ENCODE data around the gene EIF1. TPM values are rescaled to one million over a fixed set of nuclear protein-coding genes. Genes with fewer than 3 reads are reported as not detected.

The EIF1 gene
- total RNA-seq, 4 donors from 2014 or later, result 238 to 471 (median 430) TPM

DNA sequence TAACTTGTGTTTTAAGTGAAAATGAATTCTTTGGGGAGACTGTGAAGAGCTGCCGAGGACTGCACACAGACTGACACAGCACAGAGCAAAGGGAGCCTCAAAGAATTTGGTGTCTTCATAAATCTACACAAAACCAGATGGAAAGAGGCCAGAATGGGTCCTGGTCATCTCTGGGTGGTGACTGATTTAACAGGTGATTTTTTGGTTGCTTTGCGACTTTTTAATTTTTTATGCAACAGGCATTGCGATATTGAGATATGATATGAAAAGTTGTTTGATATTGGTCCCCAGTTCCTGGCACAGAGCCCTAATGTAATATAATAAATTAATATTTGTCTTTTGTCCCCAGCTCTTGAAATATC is 12.6 kb upstream of the EIF1 start:
- Histone ChIP-seq H3K27me3 (no peaks in the 10 kb centered on the region), H3K4me3 (no peak overlapping the region), H3K9me3 (no peaks in the 10 kb centered on the region), H3K4me1 (peaks cover 35% of the 10 kb centered on the region), H3K36me3 (no peaks in the 10 kb centered on the region), H3K27ac (no peak overlapping the region)
- WGBS, result 64% methylated on average over 3 of the region's 3 CpGs
- no peak for TF ChIP-seq POLR2AphosphoS5 (IDR thresholded peaks at IDR 0.05)
- TF ChIP-seq EP300 (IDR thresholded peaks at IDR 0.05), result no peak
- no peak for DNase-seq (ENCODE audit: low spot score in 2 of 2)

DNA sequence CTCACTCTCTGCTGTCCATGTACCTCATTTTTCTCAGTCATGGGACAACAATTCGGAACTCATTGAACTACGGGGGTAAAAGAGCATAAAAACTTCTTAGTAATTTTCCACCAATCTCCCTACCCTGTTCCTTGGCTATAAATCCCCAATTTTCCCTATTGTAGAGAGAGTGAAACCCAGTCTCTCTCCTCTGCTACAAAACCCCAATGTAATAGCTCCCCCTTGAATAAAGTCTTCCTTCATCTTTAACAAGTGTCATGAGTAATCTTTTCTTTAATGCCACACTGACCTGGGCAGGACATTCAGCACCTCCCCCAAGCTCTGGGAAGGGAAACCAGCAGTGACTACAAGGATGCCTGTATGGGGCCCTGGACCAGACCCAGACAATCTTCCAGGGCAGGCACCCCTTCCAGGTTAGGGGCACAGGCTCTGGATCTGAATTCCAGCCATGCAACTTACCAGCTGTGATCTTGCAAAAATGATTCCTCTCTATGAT is 10.2 kb upstream of the EIF1 start:
- Histone ChIP-seq H3K27ac (peak overlapping the region; percentile 73), H3K9me3 (no peaks in the 10 kb centered on the region), H3K4me1 (peaks cover 38% of the 10 kb centered on the region), H3K4me3 (peak overlapping the region; percentile 36), H3K36me3 (no peaks in the 10 kb centered on the region), H3K27me3 (no peaks in the 10 kb centered on the region)
- TF ChIP-seq POLR2A (IDR thresholded peaks at IDR 0.05) (no peak), EP300 (IDR thresholded peaks at IDR 0.05) (no peak), POLR2AphosphoS5 (IDR thresholded peaks at IDR 0.05) (no peak), CTCF (IDR thresholded peaks at IDR 0.05) (no peak)
- no peak for DNase-seq (ENCODE audit: low spot score in 2 of 2)
- WGBS, result 85% methylated on average over 2 of the region's 2 CpGs

- Histone ChIP-seq H3K36me3 (no peaks in the 10 kb centered on the region), H3K4me3 (peak overlapping the region; percentile 36), H3K27ac (peak overlapping the region; percentile 73), H3K4me1 (peaks cover 38% of the 10 kb centered on the region), H3K9me3 (no peaks in the 10 kb centered on the region), H3K27me3 (no peaks in the 10 kb centered on the region)
- DNase-seq (ENCODE audit: low spot score in 2 of 2), result no peak
- WGBS, result 18% methylated on average over 6 of the region's 6 CpGs
- no peak for TF ChIP-seq CTCF (IDR thresholded peaks at IDR 0.05)
- TF ChIP-seq EP300 (IDR thresholded peaks at IDR 0.05), result no peak
- TF ChIP-seq POLR2A (IDR thresholded peaks at IDR 0.05), result no peak
- no peak for TF ChIP-seq POLR2AphosphoS5 (IDR thresholded peaks at IDR 0.05)
Observed at GRCh38 chr17:41678907-41679739, 9.6 kb upstream of the EIF1 start.

- Histone ChIP-seq H3K4me1 (peaks cover 38% of the 10 kb centered on the region), H3K9me3 (no peaks in the 10 kb centered on the region), H3K36me3 (no peaks in the 10 kb centered on the region), H3K27me3 (no peaks in the 10 kb centered on the region), H3K27ac (no peak overlapping the region), H3K4me3 (no peak overlapping the region)
- no peak for DNase-seq (ENCODE audit: low spot score in 2 of 2)
- 86% methylated on average over 5 of the region's 5 CpGs for WGBS
- TF ChIP-seq CTCF (IDR thresholded peaks at IDR 0.05), result no peak
- TF ChIP-seq POLR2A (IDR thresholded peaks at IDR 0.05), result no peak
- no peak for TF ChIP-seq EP300 (IDR thresholded peaks at IDR 0.05)
- TF ChIP-seq POLR2AphosphoS5 (IDR thresholded peaks at IDR 0.05), result no peak
Observed at GRCh38 chr17:41679740-41680425, 8.8 kb upstream of the EIF1 start.

DNA sequence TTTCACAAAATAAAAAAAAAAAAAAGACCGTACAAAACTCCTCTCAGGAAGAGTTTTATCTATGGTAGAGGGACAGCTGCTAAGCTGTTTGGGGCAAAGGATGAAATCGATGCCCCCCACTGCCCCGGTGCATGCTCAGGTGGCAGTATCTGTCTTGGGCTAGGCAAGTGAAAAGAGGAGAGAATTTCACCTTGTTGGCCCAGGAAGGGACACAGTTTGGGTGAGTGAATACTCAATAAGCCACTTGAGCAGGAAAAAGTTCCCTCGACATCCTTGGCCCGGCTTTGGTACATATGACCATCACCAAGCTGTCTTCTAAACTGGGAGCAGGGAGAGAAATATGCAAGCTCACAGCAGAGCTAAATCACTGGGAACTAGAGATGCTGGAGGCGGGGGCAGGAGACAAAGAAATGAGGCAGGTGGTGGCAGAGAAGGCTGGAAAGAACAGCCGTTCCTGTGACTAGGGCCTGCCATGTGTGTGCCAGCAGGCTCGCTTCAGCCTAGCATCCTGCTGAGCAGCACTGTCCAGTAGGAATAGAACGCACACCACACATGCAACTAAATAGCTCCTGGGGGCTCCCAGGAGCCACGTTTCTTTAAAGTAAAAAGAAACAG is 8.2 kb upstream of the EIF1 start:
- DNase-seq (ENCODE audit: low spot score in 2 of 2), result no peak
- Histone ChIP-seq H3K36me3 (no peaks in the 10 kb centered on the region), H3K27me3 (no peaks in the 10 kb centered on the region), H3K9me3 (no peaks in the 10 kb centered on the region), H3K4me1 (peaks cover 35% of the 10 kb centered on the region), H3K4me3 (no peak overlapping the region), H3K27ac (no peak overlapping the region)
- TF ChIP-seq POLR2AphosphoS5 (IDR thresholded peaks at IDR 0.05) (no peak), CTCF (IDR thresholded peaks at IDR 0.05) (no peak), EP300 (IDR thresholded peaks at IDR 0.05) (no peak), POLR2A (IDR thresholded peaks at IDR 0.05) (no peak)
- 83% methylated on average over 10 of the region's 10 CpGs for WGBS
